Duodenal mucosa (tissue), 2 donors: Measurements from ENCODE around the gene DKKL1.

Source experiments
- H3K27ac ChIP-seq: one replicate; pipeline ENCODE4 v1.7.0; 2013; ENCODE audit warnings: low read depth, low read length
- H3K27me3 ChIP-seq, 2 donors: one replicate each; pipeline ENCODE4 v1.7.0; 2013; ENCODE audit warnings: low read length in 2 of 2, control low read depth in 1 of 2; ENCODE audit not compliant: insufficient read depth in 2 of 2, control insufficient read depth in 1 of 2
- H3K36me3 ChIP-seq, 2 donors: one replicate each; pipeline ENCODE4 v1.7.0; 2013; ENCODE audit warnings: low read length in 2 of 2, control low read depth in 1 of 2; ENCODE audit not compliant: insufficient read depth in 2 of 2, control insufficient read depth in 1 of 2
- H3K4me1 ChIP-seq, 2 donors: one replicate each; pipeline ENCODE4 v1.7.0; 2013; ENCODE audit warnings: low read length in 2 of 2, control low read depth in 1 of 2; ENCODE audit not compliant: insufficient read depth in 2 of 2, control insufficient read depth in 1 of 2
- H3K4me3 ChIP-seq, 2 donors: one replicate each; pipeline ENCODE4 v1.7.0; 2013; ENCODE audit warnings: low read length in 2 of 2, low read depth in 1 of 2
- H3K9ac ChIP-seq, 2 donors: one replicate each; pipeline ENCODE4 v1.7.0; 2013; ENCODE audit warnings: low read length in 2 of 2, low read depth in 1 of 2
- H3K9me3 ChIP-seq, 2 donors: one replicate each; pipeline ENCODE4 v1.7.0; 2013; ENCODE audit warnings: low read length in 2 of 2, control low read depth in 1 of 2; ENCODE audit not compliant: control insufficient read depth in 1 of 2

Gene DKKL1

GRCh38 chr19:49380391-49380790 lies 16.7 kb downstream of the DKKL1 start:
- H3K27me3 ChIP-seq, result no peaks in the 10 kb centered on the region

GRCh38 chr19:49382639-49383038 lies 19.0 kb downstream of the DKKL1 start:
- Histone ChIP-seq H3K4me3 (no peak overlapping the region), H3K9me3 (peaks cover 4% of the 10 kb centered on the region in 2 donors), H3K36me3 (no peaks in the 10 kb centered on the region), H3K27me3 (no peaks in the 10 kb centered on the region), H3K9ac (no peak overlapping the region), H3K4me1 (no peaks in the 10 kb centered on the region), H3K27ac (no peak overlapping the region)

More at GRCh38 chr19:49380391-49380790, 16.7 kb downstream of the DKKL1 start:
- no peaks in the 10 kb centered on the region for H3K4me1 ChIP-seq
- H3K36me3 ChIP-seq, result no peaks in the 10 kb centered on the region
- H3K9me3 ChIP-seq, result peaks cover 4% of the 10 kb centered on the region in 2 donors
- H3K4me3 ChIP-seq, result no peak overlapping the region
- no peak overlapping the region for H3K9ac ChIP-seq
- H3K27ac ChIP-seq, result no peak overlapping the region

- Histone ChIP-seq H3K9me3 (peaks cover 4% of the 10 kb centered on the region in 2 donors), H3K9ac (no peak overlapping the region), H3K27me3 (no peaks in the 10 kb centered on the region), H3K4me3 (no peak overlapping the region), H3K27ac (no peak overlapping the region), H3K36me3 (no peaks in the 10 kb centered on the region), H3K4me1 (no peaks in the 10 kb centered on the region)
Observed at GRCh38 chr19:49383599-49383998, 19.9 kb downstream of the DKKL1 start.

GRCh38 chr19:49387936-49388372 lies 24.3 kb downstream of the DKKL1 start, which contains the start of gene KASH5:
Gene KASH5 (plus strand): TSS chr19:49388249. CDS start chr19:49390884, 2,635 bp downstream.
- Histone ChIP-seq H3K4me1 (peaks cover 0 to 4% of the 10 kb centered on the region in 2 donors), H3K27me3 (peaks cover 0 to 6% of the 10 kb centered on the region in 2 donors), H3K4me3 (peak within 1 kb of the TSS in 1 of 2 donors; percentile 10), H3K36me3 (no peaks in the 10 kb centered on the region), H3K9ac (no peak within 1 kb of the TSS), H3K27ac (no peak within 1 kb of the TSS), H3K9me3 (no peaks in the 10 kb centered on the region)

- Histone ChIP-seq H3K9me3 (no peaks in the 10 kb centered on the region), H3K27ac (no peak overlapping the region), H3K27me3 (peaks cover 0 to 6% of the 10 kb centered on the region in 2 donors), H3K4me3 (no peak overlapping the region), H3K9ac (no peak overlapping the region), H3K36me3 (no peaks in the 10 kb centered on the region), H3K4me1 (peaks cover 0 to 4% of the 10 kb centered on the region in 2 donors)
Observed at GRCh38 chr19:49389406-49389805, 25.7 kb downstream of the DKKL1 start.

GRCh38 chr19:49390131-49390928 lies 26.7 kb downstream of the DKKL1 start:
- Histone ChIP-seq H3K9me3 (no peaks in the 10 kb centered on the region), H3K4me3 (no peak overlapping the region), H3K27me3 (peaks cover 0 to 6% of the 10 kb centered on the region in 2 donors), H3K9ac (no peak overlapping the region), H3K36me3 (no peaks in the 10 kb centered on the region), H3K27ac (no peak overlapping the region), H3K4me1 (peaks cover 0 to 4% of the 10 kb centered on the region in 2 donors)

GRCh38 chr19:49390929-49391359 lies 27.3 kb downstream of the DKKL1 start:
- no peaks in the 10 kb centered on the region for H3K9me3 ChIP-seq
- H3K36me3 ChIP-seq, result no peaks in the 10 kb centered on the region
- peaks cover 0 to 6% of the 10 kb centered on the region in 2 donors for H3K27me3 ChIP-seq
- H3K9ac ChIP-seq, result no peak overlapping the region
- peaks cover 0 to 4% of the 10 kb centered on the region in 2 donors for H3K4me1 ChIP-seq
- H3K4me3 ChIP-seq, result no peak overlapping the region
- no peak overlapping the region for H3K27ac ChIP-seq

GRCh38 chr19:49391581-49392399 lies 28.1 kb downstream of the DKKL1 start:
- Histone ChIP-seq H3K9ac (no peak overlapping the region), H3K27ac (no peak overlapping the region), H3K27me3 (peaks cover 0 to 6% of the 10 kb centered on the region in 2 donors)

GRCh38 chr19:49393881-49394280 lies 30.2 kb downstream of the DKKL1 start:
- no peak overlapping the region for H3K9ac ChIP-seq
- no peaks in the 10 kb centered on the region for H3K9me3 ChIP-seq
- no peak overlapping the region for H3K27ac ChIP-seq
- peaks cover 0 to 4% of the 10 kb centered on the region in 2 donors for H3K4me1 ChIP-seq
- no peaks in the 10 kb centered on the region for H3K36me3 ChIP-seq
- no peak overlapping the region for H3K4me3 ChIP-seq
- H3K27me3 ChIP-seq, result peaks cover 0 to 6% of the 10 kb centered on the region in 2 donors

More at GRCh38 chr19:49391581-49392399, 28.1 kb downstream of the DKKL1 start:
- Histone ChIP-seq H3K4me1 (peaks cover 0 to 4% of the 10 kb centered on the region in 2 donors), H3K36me3 (no peaks in the 10 kb centered on the region), H3K9me3 (no peaks in the 10 kb centered on the region), H3K4me3 (no peak overlapping the region)
